Smooth muscle cell (in vitro differentiated cells): Measurements from ENCODE around the gene SFTPA1. TPM values are rescaled to one million over a fixed set of nuclear protein-coding genes. Genes with fewer than 3 reads are reported as not detected.
"Not testable (repeated sequence)": the region's sequence is repeated elsewhere in the genome, so short reads cannot be mapped to it uniquely, and the experiment has no call there.

Experiments
- DNase-seq: peaks from one replicate; lab custom pipeline; 2025; ENCODE audit not compliant: unreplicated experiment; lab: John Stamatoyannopoulos, UW
- H2AFZ ChIP-seq: fragments of 200-600 bp; sonication (generic); 2 replicates; pipeline ENCODE4 v1.6.0; 2016; ENCODE audit warnings: antibody characterized with exemption, low read depth, mild to moderate bottlenecking
- H3F3A ChIP-seq: fragments of 200-600 bp; sonication (generic); 2 replicates; pipeline ENCODE4 v1.6.0; 2017; ENCODE audit warnings: antibody characterized with exemption, low read depth
- H3K27ac ChIP-seq: fragments of 200-600 bp; sonication (generic); 2 replicates; pipeline ENCODE4 v1.5.1; 2016; ENCODE audit warnings: low read depth, mild to moderate bottlenecking
- H3K27me3 ChIP-seq: fragments of 200-600 bp; sonication (generic); 2 replicates; pipeline ENCODE4 v1.6.1; 2016; ENCODE audit warnings: low read depth, mild to moderate bottlenecking
- H3K36me3 ChIP-seq: fragments of 200-600 bp; sonication (generic); 2 replicates; pipeline ENCODE4 v1.5.1; 2016; ENCODE audit warnings: low read depth
- H3K4me1 ChIP-seq: fragments of 200-600 bp; sonication (generic); 2 replicates; pipeline ENCODE4 v1.5.1; 2016; ENCODE audit warnings: low read depth
- H3K4me2 ChIP-seq: fragments of 200-600 bp; sonication (generic); 2 replicates; pipeline ENCODE4 v1.6.0; 2016; ENCODE audit warnings: mild to moderate bottlenecking
- H3K4me3 ChIP-seq: fragments of 200-600 bp; sonication (generic); 2 replicates; pipeline ENCODE4 v1.5.1; 2016; ENCODE audit warnings: mild to moderate bottlenecking
- H3K79me2 ChIP-seq: fragments of 200-600 bp; sonication (generic); 2 replicates; pipeline ENCODE4 v1.6.0; 2016; ENCODE audit warnings: low read depth, mild to moderate bottlenecking
- H3K9ac ChIP-seq: fragments of 200-600 bp; sonication (generic); 2 replicates; pipeline ENCODE4 v1.6.0; 2016; ENCODE audit warnings: low read depth
- H3K9me3 ChIP-seq: fragments of 200-600 bp; sonication (generic); replicated peaks from 2 replicates; pipeline ENCODE4 v1.5.1; 2016; ENCODE audit warnings: low read depth
- H4K20me1 ChIP-seq: fragments of 200-600 bp; sonication (generic); 2 replicates; pipeline ENCODE4 v1.6.0; 2016; ENCODE audit warnings: low read depth
- WGBS: methylation state at CpG from one replicate; pipeline ENCODE4 v1.1.7; 2016; ENCODE audit warnings: low lambda C conversion rate; 5-methylcytosine and 5-hydroxymethylcytosine counted together
- polyA plus RNA-seq: library from polyadenylated mRNA; unstranded; fragments of >200 nt; fragmentation: Nextera tagmentation; extraction: Ambion mirVana; gene quantifications from 2 replicates; pipeline ENCODE4 v1.2.1, GENCODE V29; 2016
- total RNA-seq: library from RNA; depleted of rRNA; stranded (reverse); fragments of >200 nt; gene quantifications from 2 replicates; pipeline ENCODE4 v1.2.3, GENCODE V29; 2014
- TF ChIP-seq, protein P1 (sequence below): fragments of 200-600 bp; sonication (generic); IDR thresholded peaks from 2 replicates; pipeline ENCODE4 v1.5.1; 2017; ENCODE audit warnings: borderline replicate concordance, mild to moderate bottlenecking, antibody characterized with exemption; ENCODE audit not compliant: insufficient read depth, poor library complexity, severe bottlenecking

Gene SFTPA1
- total and polyA plus RNA-seq, 2 experiments from 2014 or later: not detected

GRCh38 chr10:79611193-79611976 is 646 bp downstream of the SFTPA1 start:
- not testable (repeated sequence) for H3K27ac ChIP-seq, H2AFZ ChIP-seq, DNase-seq, H3K4me2 ChIP-seq, H3K9ac ChIP-seq, H4K20me1 ChIP-seq, H3K4me3 ChIP-seq, H3K4me1 ChIP-seq, H3F3A ChIP-seq, H3K27me3 ChIP-seq, H3K79me2 ChIP-seq, H3K36me3 ChIP-seq, H3K9me3 ChIP-seq
- 84% methylated on average over 18 of the region's 18 CpGs for WGBS

DNA sequence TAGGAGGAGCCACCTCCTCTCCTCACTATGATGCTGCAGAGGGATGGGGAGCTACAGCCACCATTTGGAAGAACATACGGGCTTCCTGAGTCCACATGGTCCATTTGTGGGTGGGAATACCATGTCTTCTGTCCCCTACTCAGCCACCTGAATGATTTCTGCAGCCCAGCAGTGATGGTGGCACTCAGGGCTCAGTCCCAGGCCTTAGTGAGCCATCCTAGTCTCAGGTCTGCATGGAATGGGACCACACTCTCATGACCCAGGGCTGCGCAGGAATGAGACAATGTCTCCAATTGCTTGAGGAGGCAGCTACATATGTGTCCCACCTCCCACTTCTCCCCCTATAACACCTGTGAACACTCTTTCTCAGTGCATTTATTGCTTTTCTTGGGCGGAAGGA is 4.8 kb downstream of the SFTPA1 start:
- no peaks in the 10 kb centered on the region for H3F3A ChIP-seq
- WGBS: 82% methylated on average over 3 of the region's 3 CpGs

GRCh38 chr10:79616164-79616563 is 5.4 kb downstream of the SFTPA1 start:
- Histone ChIP-seq H3K9me3 (no peaks in the 10 kb centered on the region), H3F3A (no peaks in the 10 kb centered on the region), H2AFZ (no peak overlapping the region), H3K36me3 (no peaks in the 10 kb centered on the region), H3K4me3 (no peak overlapping the region), H3K4me2 (no peak overlapping the region), H3K27me3 (peaks cover 3% of the 10 kb centered on the region), H3K27ac (no peak overlapping the region), H3K4me1 (no peaks in the 10 kb centered on the region), H3K79me2 (no peaks in the 10 kb centered on the region), H3K9ac (no peak overlapping the region), H4K20me1 (no peaks in the 10 kb centered on the region)
- TF ChIP-seq, protein P1, sequence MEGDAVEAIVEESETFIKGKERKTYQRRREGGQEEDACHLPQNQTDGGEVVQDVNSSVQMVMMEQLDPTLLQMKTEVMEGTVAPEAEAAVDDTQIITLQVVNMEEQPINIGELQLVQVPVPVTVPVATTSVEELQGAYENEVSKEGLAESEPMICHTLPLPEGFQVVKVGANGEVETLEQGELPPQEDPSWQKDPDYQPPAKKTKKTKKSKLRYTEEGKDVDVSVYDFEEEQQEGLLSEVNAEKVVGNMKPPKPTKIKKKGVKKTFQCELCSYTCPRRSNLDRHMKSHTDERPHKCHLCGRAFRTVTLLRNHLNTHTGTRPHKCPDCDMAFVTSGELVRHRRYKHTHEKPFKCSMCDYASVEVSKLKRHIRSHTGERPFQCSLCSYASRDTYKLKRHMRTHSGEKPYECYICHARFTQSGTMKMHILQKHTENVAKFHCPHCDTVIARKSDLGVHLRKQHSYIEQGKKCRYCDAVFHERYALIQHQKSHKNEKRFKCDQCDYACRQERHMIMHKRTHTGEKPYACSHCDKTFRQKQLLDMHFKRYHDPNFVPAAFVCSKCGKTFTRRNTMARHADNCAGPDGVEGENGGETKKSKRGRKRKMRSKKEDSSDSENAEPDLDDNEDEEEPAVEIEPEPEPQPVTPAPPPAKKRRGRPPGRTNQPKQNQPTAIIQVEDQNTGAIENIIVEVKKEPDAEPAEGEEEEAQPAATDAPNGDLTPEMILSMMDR: no peak
- DNase-seq: no peak
- WGBS: 80% methylated on average over 1 of the region's 1 CpG

More for the DNA sequence above, 4.8 kb downstream of the SFTPA1 start:
- H3K9ac ChIP-seq: no peak overlapping the region
- peaks cover 3% of the 10 kb centered on the region for H3K27me3 ChIP-seq
- H3K4me2 ChIP-seq: no peak overlapping the region
- H3K79me2 ChIP-seq: no peaks in the 10 kb centered on the region
- H3K4me1 ChIP-seq: no peaks in the 10 kb centered on the region
- DNase-seq: no peak
- TF ChIP-seq, protein P1: no peak
- H3K27ac ChIP-seq: no peak overlapping the region
- no peaks in the 10 kb centered on the region for H3K9me3 ChIP-seq
- H2AFZ ChIP-seq: no peak overlapping the region
- no peaks in the 10 kb centered on the region for H3K36me3 ChIP-seq
- no peak overlapping the region for H3K4me3 ChIP-seq
- no peaks in the 10 kb centered on the region for H4K20me1 ChIP-seq

- H3K36me3 ChIP-seq, H3K4me3 ChIP-seq, H3K27ac ChIP-seq, H3F3A ChIP-seq, H2AFZ ChIP-seq, DNase-seq, H4K20me1 ChIP-seq, H3K79me2 ChIP-seq, H3K4me1 ChIP-seq, H3K27me3 ChIP-seq, H3K9ac ChIP-seq, H3K9me3 ChIP-seq, H3K4me2 ChIP-seq: not testable (repeated sequence)
These were observed 12.9 kb downstream of the SFTPA1 start for GRCh38 chr10:79623663-79624062.
